SJSA1 (cell line): ENCODE data around the gene GLT1D1. TPM values are rescaled to one million over a fixed set of nuclear protein-coding genes. Genes with fewer than 3 reads are reported as not detected.
A peak's percentile ranks its signal among the peaks of the same experiment; 100 is the strongest.
"Not testable (repeated sequence)": the region's sequence is repeated elsewhere in the genome, so short reads cannot be mapped to it uniquely, and the experiment has no call there.

ENCODE experiments used
- DNase-seq, 2 experiments: peaks; one replicate each; pipeline ENCODE4 v3.0.0-alpha.2; 2015 to 2020; ENCODE audit warnings: low spot score in 2 of 2, low read depth in 1 of 2
- H3K27ac ChIP-seq: fragments of 250-450 bp; sonication (Bioruptor Pico); 2 replicates; pipeline ENCODE4 v1.5.1; 2020; ENCODE audit warnings: mild to moderate bottlenecking, moderate library complexity
- H3K27me3 ChIP-seq: fragments of 250-450 bp; sonication (Bioruptor Pico); replicated peaks from 2 replicates; pipeline ENCODE4 v1.5.1; 2020; ENCODE audit warnings: mild to moderate bottlenecking, moderate library complexity
- H3K36me3 ChIP-seq: fragments of 250-450 bp; sonication (Bioruptor Pico); 2 replicates; pipeline ENCODE4 v1.5.1; 2020; ENCODE audit warnings: mild to moderate bottlenecking
- H3K4me1 ChIP-seq: fragments of 250-450 bp; sonication (Bioruptor Pico); replicated peaks from 2 replicates; pipeline ENCODE4 v1.6.1; 2021; ENCODE audit warnings: mild to moderate bottlenecking
- H3K4me3 ChIP-seq: fragments of 250-450 bp; sonication (Bioruptor Pico); 2 replicates; pipeline ENCODE4 v1.5.1; 2020; ENCODE audit warnings: mild to moderate bottlenecking
- H3K9me3 ChIP-seq: fragments of 250-450 bp; sonication (Bioruptor Pico); replicated peaks from 2 replicates; pipeline ENCODE4 v1.5.1; 2020; ENCODE audit warnings: mild to moderate bottlenecking
- total RNA-seq: library from RNA; depleted of rRNA; stranded (reverse); fragments of >200 nt; shearing (Covaris generic); gene quantifications from 2 replicates; pipeline ENCODE4 v1.2.3, GENCODE V29; 2014; rRNA removed

GLT1D1 gene
- total RNA-seq = not detected in 2 replicates

- no peak for DNase-seq
- no peaks in the 10 kb centered on the region for H3K9me3 ChIP-seq
- H3K36me3 ChIP-seq = no peaks in the 10 kb centered on the region
- no peak within 1 kb of the TSS for H3K4me3 ChIP-seq
- no peaks in the 10 kb centered on the region for H3K27me3 ChIP-seq
- no peaks in the 10 kb centered on the region for H3K4me1 ChIP-seq
- H3K27ac ChIP-seq = no peak within 1 kb of the TSS
These were observed at the start of gene GLT1D1 for GRCh38 chr12:128852885-128853599. GLT1D1 (plus strand) TSS chr12:128853478; CDS start chr12:128853582, 104 bp downstream.

DNA sequence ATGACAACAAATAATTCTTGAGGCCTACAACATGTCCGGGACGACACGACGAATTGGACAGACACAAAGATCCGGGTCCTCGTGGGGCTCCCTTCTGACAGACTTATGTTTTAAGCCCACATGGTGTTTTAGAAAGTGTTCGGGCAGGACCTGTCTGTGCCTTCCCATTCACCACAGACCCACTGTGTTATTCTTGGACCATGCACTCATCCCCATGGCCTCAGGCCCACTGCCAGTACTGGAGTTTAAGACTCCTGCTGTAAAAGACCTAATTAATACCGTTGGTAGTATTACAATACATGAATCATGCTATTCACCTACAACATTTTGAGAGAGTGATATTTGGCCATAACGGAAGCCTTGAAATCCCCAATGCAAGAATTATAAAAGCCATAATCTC, 49.5 kb upstream of the GLT1D1 start:
- H3K27me3 ChIP-seq = no peaks in the 10 kb centered on the region
- peaks cover 89% of the 10 kb centered on the region for H3K36me3 ChIP-seq
- no peak overlapping the region for H3K27ac ChIP-seq
- no peak for DNase-seq
- peaks cover 15% of the 10 kb centered on the region for H3K4me1 ChIP-seq
- no peak overlapping the region for H3K4me3 ChIP-seq
- no peaks in the 10 kb centered on the region for H3K9me3 ChIP-seq

GRCh38 chr12:128804762-128805161, 48.5 kb upstream of the GLT1D1 start:
- peaks cover 12% of the 10 kb centered on the region for H3K4me1 ChIP-seq
- H3K27me3 ChIP-seq = no peaks in the 10 kb centered on the region
- H3K4me3 ChIP-seq = no peak overlapping the region
- no peaks in the 10 kb centered on the region for H3K9me3 ChIP-seq
- H3K27ac ChIP-seq = no peak overlapping the region
- no peak for DNase-seq
- H3K36me3 ChIP-seq = peaks cover 89% of the 10 kb centered on the region

- peaks cover 82% of the 10 kb centered on the region for H3K36me3 ChIP-seq
These were observed 47.9 kb upstream of the GLT1D1 start for GRCh38 chr12:128805406-128805805.

GRCh38 chr12:128806573-128806972, 46.7 kb upstream of the GLT1D1 start:
- peaks cover 28% of the 10 kb centered on the region for H3K4me1 ChIP-seq
- no peak overlapping the region for H3K4me3 ChIP-seq
- DNase-seq = no peak
- H3K27me3 ChIP-seq = no peaks in the 10 kb centered on the region
- H3K27ac ChIP-seq = no peak overlapping the region
- no peaks in the 10 kb centered on the region for H3K9me3 ChIP-seq
- H3K36me3 ChIP-seq = peaks cover 71% of the 10 kb centered on the region

More at GRCh38 chr12:128805406-128805805, 47.9 kb upstream of the GLT1D1 start:
- H3K4me1 ChIP-seq = peaks cover 18% of the 10 kb centered on the region
- not testable (repeated sequence) for H3K9me3 ChIP-seq, H3K4me3 ChIP-seq, H3K27me3 ChIP-seq, H3K27ac ChIP-seq, DNase-seq

DNA sequence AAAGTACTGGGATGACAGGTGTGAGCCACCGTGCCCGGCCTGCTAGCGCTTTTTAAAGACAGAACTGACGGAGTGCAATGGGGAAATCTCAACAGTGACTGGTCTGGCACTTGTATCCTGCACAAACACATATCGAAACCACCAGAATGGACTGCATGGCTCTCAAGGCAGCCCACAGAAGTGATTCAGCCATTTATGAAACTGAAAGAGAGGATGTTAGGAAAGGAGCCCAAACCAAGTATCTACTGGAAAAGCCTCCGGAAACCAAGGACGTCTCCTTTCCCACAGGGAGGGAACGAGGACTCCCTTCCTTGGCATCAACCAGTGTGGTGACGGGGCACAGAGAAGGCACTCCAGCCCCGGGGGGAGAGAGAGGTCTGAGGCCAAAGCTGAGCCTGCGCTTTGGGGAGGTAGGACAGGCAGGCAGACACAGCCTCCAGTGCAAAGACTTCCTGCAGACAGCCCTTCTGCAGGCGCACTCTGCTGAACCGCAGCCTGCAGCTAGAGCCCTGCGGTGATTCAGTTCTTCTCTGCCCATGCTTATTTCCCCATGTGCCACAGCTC, 46.0 kb upstream of the GLT1D1 start:
- H3K36me3 ChIP-seq = peaks cover 71% of the 10 kb centered on the region
- no peaks in the 10 kb centered on the region for H3K9me3 ChIP-seq
- DNase-seq = no peak
- no peak overlapping the region for H3K4me3 ChIP-seq
- no peaks in the 10 kb centered on the region for H3K27me3 ChIP-seq
- H3K27ac ChIP-seq = no peak overlapping the region
- H3K4me1 ChIP-seq = peaks cover 30% of the 10 kb centered on the region

- no peaks in the 10 kb centered on the region for H3K9me3 ChIP-seq
- H3K27ac ChIP-seq = no peak overlapping the region
- peaks cover 37% of the 10 kb centered on the region for H3K4me1 ChIP-seq
- no peak overlapping the region for H3K4me3 ChIP-seq
- no peak for DNase-seq
- H3K27me3 ChIP-seq = no peaks in the 10 kb centered on the region
- peaks cover 66% of the 10 kb centered on the region for H3K36me3 ChIP-seq
These were observed 44.6 kb upstream of the GLT1D1 start for GRCh38 chr12:128808651-128809050.

DNA sequence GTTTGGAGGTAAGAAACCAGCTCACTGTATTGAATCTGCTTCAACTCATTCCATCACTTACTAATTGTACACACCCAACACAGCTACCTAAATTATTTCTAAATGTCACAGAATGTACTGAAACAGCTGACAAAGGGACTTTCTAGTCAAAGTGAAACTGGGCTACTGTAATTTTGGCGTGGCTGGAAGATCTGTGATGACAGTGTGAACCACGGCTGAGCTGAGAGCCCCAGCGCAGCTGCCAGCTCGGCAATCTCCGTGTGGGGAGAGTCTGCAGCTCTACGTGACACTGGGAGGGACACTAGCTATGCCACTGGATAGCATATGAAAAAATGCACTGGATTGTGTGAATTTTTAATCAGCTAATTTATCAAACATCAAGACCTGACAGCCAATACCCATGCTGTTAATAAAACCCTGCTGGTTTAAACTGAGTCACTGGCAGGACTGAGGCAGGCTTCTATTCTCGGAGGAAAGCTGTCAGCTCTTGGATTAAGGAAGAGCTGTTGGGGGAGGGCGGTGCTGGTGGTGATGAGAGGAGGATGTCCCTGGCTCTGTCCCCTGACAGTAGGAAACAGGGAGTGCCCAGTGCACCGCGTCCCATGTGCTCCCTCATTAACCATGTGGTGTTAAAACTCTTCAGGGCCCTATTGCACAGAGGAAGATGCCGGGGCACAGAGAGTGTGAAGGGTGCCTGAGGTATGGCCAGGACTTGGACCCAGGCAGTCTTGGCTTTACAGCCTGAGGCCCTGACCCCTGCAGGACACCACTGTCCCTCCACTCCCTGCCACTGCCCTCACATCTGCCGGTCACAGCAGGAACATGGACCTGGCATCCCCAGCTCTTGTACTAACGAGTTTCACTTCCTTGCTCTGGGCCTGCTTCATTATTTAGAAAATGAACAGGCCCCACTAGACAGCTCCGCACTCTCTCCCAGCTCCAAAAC, 42.8 kb upstream of the GLT1D1 start:
- DNase-seq = no peak
- H3K4me3 ChIP-seq = no peak overlapping the region
- H3K27me3 ChIP-seq = no peaks in the 10 kb centered on the region
- H3K36me3 ChIP-seq = peaks cover 66% of the 10 kb centered on the region
- H3K9me3 ChIP-seq = no peaks in the 10 kb centered on the region
- peak overlapping the region; percentile 11; the same call in 1 of the 2 replicates for H3K27ac ChIP-seq
- peaks cover 51% of the 10 kb centered on the region for H3K4me1 ChIP-seq

- Histone ChIP-seq H3K27ac (peak overlapping the region; percentile 37; the same call in 1 of the 2 replicates), H3K4me3 (no peak overlapping the region), H3K4me1 (peaks cover 51% of the 10 kb centered on the region), H3K9me3 (no peaks in the 10 kb centered on the region), H3K36me3 (peaks cover 60% of the 10 kb centered on the region), H3K27me3 (no peaks in the 10 kb centered on the region)
- no peak for DNase-seq
These were observed 41.5 kb upstream of the GLT1D1 start for GRCh38 chr12:128811806-128812205.

DNA sequence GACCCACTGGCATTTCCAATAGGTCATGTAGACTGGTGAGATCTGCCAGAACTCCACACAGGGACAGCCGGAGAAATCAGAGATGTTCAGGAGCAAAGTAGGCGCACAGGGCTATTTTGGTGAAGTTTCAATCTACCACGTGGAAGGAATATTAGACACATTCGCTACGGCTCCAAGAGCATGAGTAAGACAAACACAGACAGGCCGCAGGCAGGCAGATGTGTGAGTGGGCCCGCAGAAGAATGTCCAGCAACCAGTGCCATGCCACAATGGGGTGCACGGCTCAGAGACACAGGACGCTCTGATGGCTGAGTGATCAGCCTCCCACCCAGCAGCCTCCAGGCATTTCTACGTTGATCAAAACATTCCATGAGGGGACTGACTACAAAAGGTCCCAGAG, 39.9 kb upstream of the GLT1D1 start:
- Histone ChIP-seq H3K36me3 (peaks cover 48% of the 10 kb centered on the region), H3K27me3 (no peaks in the 10 kb centered on the region), H3K9me3 (no peaks in the 10 kb centered on the region), H3K4me1 (peaks cover 66% of the 10 kb centered on the region), H3K4me3 (no peak overlapping the region), H3K27ac (peak overlapping the region; percentile 69)
- peak; percentile 65 to 80 for DNase-seq

- peaks cover 43% of the 10 kb centered on the region for H3K36me3 ChIP-seq
- peak overlapping the region; percentile 69 for H3K27ac ChIP-seq
- peaks cover 70% of the 10 kb centered on the region for H3K4me1 ChIP-seq
- H3K4me3 ChIP-seq = no peak overlapping the region
- DNase-seq = no peak
- no peaks in the 10 kb centered on the region for H3K27me3 ChIP-seq
- no peaks in the 10 kb centered on the region for H3K9me3 ChIP-seq
These were observed 39.4 kb upstream of the GLT1D1 start for GRCh38 chr12:128813883-128814282.

GRCh38 chr12:128814411-128815261, 38.6 kb upstream of the GLT1D1 start:
- Histone ChIP-seq H3K4me1 (peaks cover 72% of the 10 kb centered on the region), H3K4me3 (no peak overlapping the region), H3K9me3 (no peaks in the 10 kb centered on the region), H3K27ac (peak overlapping the region; percentile 69), H3K36me3 (peaks cover 38% of the 10 kb centered on the region), H3K27me3 (no peaks in the 10 kb centered on the region)
- DNase-seq = no peak
